Measurements from ENCODE around the gene LPP.

Gene LPP

DNA sequence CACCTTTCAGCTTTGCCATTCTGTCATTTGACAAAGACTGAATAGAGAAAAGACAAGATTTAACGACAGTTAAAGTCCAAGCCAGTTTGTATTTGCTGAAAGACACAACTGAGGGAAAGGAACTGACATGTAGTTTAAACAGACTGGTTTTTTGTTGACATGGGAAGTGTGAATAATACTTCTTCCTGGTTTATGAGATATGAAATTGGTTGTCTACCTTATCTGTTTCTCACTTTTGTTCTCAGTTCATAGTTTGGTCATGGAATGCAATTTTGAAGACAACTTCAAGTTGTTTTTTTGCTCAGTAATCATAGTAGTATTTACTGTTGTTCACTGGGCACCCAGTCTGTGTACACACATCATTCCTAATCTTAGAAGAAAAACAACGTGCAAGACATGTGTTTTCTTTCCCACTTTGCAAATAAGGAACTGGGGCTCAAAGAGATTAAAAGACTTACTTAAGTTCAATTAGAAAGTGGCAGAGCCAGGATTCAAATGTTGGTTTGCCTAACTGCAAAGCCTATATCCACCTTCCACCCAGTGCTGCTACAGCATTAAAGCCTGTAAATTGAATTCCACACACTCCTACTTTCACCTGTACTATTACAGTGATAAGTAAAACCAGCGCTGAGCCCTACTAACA is 103.5 kb downstream of the LPP start:
- DNase-seq: no peak

DNA sequence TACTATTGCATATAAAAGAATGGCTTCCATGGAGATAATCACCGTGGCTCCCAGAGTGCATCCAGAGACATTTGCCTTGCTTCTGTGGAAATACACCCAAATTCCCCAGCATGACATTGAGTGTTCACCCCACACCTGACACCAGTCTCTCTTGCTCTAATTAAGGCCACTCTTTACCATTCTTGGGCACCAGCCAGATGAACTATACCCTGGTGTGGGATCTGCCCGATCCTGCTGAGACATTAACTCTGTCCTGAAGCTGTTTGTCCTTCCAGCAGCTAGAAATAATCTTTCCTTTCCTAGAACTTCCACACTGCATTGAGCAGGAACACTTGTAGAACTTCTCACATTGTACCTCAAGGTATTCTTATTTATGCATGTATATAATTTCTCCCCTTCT is 105.2 kb downstream of the LPP start:
- no peak for DNase-seq

DNA sequence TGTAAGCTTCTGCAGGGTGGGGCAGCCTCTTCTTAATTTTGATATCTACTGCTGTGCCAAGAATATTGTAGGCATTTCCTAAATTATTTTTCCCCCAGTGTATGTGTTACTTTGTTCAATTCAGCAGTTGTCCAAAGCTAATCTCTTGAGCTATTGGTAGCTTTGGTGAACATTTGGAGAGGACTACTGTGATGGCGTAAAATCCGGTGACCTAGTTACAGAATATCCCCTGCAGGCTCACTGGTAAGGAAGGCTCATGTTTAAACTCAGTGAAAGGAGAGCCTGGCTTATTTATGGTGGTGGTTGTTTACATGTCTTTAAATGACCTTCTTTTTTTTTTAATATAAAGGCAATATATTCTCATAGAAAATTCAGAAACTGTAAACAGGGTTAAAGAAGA is 105.6 kb downstream of the LPP start:
- no peak for DNase-seq

DNA sequence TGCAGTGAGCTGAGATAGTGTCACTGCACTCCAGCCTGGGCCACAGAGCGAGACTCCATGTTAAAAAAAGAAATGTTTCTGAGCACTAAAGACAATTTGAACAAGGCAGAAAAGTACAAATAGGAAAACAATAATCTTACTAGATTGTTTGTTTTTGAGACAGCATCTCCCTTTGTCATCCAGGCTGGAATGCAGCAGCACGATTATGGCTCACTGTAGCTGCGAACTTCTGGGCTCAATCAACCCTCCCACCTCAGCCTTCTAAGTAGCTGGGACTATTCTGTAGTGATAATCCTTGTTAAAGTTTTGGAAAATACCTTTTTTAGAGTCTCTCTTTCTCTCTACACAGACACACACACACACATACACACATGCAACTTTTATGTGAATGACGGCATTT is 107.1 kb downstream of the LPP start:
- DNase-seq: no peak

DNA sequence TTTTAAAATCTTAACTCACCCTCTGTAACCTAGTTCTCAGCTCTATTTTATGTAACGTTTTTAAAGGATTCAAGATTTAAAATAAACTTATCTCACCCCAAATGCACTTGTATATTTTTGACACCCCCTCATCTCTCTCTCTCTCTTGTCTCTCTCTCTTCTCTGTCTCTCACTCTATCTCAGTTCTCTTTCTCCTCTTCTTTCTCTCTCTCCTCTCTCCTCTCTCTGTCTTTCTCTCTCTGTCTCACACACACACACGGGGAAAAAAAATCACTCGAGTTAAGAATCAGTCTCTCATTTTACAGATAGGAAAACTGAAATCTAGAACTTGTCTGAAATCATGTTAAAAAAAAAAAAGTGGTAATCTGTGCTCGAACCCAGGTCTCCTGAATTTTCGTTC is 108.5 kb downstream of the LPP start:
- DNase-seq: no peak

DNA sequence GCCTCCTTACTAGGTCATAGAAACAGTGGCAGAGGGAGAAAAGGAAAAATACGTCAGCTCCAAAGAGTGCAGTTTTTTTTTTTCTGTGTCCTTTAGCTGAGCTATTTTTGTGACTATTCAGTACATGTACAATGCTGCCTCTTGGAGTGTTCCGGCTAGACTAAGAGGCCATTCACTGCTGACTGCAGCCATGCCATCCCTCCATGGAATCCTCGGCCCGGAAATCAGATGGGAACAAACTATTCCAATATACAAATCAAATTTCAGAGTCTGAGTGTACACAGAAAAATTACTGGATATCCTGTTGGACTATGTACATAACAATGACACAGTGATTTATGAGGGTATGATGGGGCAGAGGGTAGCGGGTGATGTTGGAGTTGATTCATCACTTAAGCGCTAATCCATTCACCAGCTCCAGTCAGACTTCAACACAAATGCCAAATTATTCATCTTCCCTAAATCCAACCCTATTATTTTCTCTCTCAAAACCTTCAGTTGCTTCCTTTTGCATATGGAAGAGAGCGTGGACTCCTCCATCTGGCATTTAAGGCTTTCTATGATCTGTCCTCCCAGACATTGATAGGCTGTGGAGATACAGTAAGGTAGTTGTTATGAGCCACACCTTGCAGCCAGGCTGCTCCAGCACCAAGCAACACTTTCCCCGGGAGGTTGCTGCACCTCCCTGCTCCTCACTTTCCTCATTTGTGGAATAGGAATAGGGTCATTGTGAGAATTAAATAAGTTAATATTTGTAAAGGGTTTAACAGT is 109.1 kb downstream of the LPP start:
- no peak for DNase-seq

DNA sequence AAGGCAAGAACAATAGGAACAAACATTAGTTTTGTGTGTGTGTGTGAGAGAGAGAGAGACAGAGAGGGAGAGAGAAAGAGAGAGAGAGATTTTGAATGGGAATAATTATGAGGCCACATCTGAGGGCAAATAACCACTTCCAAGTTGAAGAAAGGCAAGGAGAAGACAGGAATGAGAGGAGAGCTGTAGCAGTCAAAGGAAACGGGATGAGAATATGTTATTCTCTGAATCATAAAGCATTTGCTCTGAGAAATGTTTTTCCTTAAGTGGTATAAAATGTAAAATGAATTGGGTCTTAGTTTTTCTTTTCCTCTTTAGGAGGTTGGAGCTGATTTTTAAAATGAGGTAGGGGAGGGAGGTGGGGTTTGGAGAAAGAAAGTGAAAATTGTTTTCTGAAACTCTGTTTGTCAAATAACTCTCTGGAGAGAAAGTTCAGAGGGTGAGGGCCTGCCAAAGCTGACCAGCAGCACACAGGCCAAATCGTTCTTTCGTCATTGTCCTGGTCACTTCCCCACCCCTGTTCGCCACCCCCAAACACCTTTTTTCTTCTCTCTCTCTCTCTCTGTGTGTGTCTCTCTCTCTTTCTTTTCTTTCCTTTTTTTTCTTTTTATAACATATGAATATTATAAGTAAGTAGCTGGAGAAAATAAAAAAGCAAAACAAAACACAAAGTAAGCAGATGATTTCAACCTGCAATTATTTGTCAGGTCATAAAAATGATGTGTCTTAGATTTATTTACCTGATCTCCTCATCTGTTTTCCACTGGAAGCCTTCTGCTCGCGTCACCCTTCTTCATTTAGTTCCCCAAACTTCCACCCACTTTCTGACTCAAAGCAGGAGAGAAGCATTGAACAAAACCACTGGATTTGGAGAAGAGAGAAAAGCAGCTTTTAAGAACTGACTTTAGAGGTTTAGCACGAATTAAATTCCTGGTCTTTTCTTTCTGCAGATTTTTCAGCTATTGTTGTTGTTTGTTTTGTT is 110.6 kb downstream of the LPP start:
- no peak for DNase-seq

DNA sequence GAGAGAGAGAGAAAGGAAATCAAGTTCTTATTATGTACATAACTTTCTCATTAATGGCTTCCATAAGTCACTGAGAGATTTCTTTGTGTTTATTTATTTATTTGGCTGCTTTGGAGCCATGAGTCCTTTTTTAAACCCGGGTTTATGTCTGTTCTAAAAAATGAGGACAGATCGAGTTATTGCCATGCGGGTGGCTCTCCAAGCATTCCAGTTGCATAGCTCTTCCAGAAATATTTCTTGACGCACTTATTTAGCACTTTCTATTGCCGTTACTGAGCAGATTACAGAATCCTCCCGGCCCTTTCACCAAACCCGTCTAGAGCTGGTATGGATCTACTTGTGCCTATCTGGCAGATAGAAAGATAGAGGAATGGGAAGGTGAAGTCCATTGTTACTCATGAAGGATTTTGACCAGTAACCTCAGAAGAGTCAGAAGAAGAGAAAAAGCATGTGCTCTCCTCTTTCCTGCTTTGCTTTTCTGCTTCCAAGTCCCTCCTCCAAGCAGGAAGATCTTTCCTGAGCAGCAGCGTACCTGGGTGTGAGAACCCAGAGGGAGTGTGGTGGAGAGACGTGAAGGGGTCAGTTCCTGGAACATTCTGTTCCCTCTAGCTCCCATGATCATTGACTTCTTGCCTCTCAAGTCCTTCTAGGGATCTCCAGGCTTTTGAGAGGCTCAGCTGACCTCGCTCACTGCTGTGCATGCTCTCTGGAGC is 112.8 kb downstream of the LPP start:
- no peak for DNase-seq

DNA sequence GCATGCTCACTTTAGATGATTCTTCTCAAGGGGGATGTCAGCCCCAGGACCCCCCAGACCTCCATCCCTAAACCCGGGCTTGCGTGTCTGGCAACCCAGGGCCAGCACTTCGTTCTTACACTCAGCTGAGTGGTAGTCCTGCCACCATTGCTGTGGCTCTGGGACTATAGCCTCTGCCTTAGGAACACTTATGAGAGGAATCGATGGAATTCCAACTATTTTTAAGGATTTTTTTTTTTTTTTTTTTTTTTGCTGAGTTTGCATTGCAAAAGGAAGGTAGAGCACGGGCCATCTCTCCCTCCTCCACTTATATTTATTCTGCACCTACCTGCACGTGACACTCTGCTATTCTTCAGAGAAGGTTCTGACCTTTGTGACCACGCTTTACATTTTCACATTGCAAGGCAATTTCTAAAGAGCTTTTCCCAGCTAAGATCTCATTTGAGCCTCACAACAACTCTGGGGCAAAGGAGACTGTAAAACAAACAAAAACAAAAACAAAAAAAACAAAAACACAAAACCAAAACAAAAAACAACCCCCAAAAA is 113.9 kb downstream of the LPP start:
- DNase-seq: no peak

DNA sequence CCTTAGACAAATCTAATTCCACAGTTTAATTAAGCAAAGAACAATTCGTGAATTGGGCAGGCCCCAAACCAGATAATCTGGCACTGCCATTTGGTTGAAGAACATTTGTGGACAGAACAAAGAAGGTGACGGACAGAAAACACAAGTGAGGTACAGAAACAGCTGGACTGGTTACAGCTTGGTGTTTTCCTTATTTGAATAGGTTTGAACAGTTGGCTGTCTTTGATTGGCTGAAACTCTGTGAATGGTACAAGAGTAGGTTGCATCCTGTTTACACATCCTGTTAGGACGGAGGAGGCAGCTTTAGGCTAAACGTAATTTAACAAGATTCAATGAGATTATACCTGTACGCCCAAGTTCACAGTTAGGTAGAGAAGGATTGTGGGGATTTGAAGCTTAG is 114.4 kb downstream of the LPP start:
- no peak for DNase-seq

DNA sequence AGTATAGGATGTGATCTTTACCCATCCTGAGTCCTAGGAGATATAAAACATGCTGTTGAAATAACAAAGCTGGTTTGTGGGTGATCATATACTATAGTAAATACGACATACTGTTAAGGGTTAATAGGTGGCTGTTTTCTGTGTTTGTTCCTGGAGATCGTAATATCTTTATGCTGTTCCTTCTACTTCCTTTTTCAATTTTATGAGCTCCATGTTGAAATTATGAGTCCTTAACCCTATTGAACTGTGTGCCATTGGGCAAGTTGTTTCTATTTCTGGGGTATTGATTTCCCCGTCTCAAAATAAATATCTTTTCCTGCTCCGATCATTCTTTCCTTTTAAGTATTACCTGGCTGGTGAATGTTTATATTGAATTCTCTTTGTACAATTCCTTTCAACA is 115.1 kb downstream of the LPP start:
- DNase-seq: no peak

DNA sequence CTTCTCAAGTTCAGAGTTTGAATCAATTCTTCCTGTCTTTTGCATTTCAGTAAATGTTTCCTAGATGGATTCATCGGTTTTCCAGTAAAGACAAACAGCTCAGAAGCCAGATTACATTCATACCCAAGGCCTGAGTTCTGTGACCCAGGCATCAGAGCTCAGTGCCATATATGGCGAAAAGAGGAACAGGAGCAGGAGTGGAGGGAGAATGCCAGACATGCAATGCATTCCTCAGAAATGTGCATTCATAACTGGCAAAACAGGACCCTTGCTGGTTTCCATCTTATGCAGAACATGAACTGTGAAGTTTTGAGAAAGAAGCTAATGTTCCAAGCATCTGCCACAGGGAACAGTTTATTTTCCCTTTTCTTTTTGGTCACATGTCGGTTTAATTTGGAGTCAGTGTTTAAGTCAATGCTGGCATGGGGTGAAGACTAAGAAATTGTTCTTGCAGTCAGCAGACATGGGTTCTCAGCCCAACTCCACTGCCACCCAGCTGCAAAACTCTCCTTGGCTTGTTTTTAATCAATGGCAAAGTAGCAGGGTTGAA is 116.5 kb downstream of the LPP start:
- no peak for DNase-seq

DNA sequence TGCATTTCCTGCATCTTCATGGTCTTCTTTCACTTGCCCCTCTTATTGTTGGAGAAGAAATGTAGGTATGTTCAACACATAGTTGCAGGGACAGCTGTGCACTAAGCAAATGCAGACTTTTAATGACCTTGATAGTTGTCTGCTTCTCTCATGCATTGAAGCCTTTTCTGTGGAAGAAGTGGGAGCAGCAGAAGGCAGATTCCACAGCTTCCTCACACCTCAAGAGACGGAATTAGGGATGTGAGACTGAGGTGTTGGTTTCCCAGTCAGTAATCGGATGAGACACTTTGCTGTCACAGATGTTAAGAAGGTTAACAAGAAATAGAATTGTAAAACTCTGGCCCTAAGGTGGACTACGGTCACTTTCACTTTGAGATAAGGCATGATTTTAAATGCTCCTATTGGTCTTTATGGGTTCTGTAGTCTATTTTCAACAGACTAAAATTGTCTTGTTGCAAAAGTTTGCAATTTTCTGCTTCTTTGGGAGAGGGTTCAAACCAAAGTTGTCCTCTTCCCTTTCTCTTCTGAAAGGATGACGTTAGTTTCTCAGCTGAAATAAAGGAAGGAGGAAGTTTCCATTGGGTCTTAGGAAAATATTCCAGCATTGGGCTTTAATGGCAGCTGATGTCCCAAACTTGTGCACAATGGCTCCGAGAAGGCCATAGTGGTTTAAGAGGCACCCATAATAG is 117.4 kb downstream of the LPP start:
- DNase-seq: no peak

DNA sequence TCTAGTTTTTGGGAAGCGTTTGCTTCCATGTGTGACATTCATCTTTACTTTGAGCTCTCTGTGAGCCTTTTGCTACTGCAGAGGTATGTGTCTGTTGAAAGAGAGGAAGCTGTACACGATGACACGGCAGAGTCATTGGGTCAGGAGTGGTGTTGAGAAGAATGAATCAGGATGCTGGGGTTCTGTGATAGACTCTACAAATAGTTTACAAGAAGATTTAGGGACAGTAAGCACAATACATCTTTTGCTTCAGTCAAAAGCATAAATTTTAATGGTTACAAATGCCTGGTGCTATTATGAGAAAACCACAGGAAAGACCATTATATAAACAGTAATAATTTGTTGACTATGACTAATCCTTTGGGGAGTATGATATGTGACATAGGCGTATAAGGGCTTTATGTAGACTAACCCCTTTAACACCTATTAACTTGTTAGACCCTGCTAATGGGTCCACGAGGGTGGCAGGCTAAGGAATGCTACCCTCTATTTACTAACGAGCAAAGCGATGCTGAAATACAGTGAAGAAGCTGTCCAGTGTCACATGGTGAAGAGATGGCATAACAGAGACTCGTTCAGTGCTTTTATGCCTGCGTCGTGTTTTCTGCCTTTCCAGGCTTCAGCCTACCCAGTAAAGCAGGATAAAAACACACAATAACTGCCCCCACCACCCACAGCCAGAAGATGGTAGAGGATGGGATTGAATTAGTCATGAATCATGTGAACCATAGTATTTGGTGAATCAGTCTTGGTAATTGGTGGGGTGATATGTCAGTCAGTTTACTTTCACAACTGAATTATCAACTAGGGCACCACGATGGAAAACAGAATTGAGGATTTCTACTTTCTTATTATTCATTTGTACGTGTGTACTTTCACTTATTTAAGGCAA is 118.8 kb downstream of the LPP start:
- DNase-seq: no peak

DNA sequence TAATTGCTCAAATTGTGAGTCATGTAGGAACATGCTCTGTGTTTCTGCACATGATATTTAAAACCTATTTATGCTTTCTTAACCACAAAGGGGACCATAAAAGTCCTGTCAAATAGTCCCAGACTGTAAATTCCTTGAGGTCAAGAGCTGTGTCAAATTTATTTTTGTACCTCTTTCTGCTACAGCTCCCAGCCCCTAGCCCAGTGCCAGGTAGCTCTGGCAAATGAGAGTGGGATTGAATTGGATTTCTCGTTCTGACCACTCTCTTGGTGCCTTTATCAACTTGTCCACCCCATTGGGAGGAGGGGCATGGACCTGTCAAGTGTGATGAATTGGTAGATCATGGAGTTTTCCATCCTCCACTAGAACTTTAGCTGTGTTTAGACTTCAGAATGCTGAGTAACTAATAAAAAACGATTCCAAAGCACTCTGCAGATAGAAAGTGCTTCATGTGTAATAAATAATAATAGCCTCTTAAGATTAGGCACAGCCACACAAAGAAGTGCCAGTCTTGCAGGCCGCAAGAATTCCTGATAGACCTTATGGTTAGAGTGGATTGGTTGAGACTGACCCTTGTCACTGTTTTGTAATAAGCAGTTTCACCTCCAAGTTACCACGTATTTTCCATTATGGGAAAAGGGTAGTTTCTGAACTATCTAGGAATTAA is 120.4 kb downstream of the LPP start:
- no peak for DNase-seq

DNA sequence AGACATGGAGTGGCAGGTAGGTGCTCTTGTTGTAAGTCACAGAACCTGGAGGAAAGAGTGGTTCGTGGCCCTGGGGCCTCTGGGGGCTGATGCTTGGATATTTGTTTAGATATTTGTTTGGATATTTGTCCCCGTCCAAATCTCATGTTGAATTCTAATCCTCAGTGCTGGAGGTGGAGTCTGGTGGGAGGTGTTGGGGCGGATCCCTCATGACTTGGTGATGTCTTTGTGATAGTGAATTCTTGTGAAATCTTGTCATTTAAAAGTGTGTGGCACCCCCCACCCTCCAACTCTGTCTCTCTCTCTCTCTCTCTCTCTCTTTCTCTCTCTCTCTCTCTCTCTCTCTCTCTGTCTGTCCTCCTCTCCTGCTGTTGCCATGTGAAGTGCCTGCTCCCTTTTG is 122.4 kb downstream of the LPP start:
- DNase-seq: no peak

DNA sequence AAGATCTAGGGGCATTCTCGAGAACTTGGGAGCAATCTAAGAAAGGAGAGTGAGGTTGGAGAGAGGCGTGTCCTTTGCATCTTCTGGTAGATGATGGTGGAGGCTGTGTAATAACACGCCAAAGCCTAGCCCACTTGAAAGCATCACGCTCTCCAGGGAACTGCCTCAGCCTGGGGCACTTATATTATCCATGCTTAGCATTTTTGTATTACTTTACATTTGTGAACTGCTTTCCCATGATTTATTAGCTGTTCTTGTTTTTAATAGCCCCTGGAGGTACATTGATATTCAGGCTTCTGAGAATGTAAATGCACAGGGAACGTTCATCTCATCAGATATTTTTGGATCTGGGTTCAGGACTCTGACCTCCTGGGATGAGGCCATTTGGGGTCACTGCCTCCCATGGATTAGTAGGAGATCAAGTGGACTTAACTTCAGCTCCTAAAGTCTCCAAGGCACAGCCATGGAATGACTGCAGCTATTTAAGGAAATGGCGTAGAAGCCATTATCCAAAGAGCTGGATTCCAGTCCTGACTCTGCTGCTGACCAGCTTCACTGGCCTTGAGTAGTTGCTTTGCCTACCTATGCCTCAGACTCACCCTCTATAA is 124.9 kb downstream of the LPP start:
- no peak for DNase-seq

DNA sequence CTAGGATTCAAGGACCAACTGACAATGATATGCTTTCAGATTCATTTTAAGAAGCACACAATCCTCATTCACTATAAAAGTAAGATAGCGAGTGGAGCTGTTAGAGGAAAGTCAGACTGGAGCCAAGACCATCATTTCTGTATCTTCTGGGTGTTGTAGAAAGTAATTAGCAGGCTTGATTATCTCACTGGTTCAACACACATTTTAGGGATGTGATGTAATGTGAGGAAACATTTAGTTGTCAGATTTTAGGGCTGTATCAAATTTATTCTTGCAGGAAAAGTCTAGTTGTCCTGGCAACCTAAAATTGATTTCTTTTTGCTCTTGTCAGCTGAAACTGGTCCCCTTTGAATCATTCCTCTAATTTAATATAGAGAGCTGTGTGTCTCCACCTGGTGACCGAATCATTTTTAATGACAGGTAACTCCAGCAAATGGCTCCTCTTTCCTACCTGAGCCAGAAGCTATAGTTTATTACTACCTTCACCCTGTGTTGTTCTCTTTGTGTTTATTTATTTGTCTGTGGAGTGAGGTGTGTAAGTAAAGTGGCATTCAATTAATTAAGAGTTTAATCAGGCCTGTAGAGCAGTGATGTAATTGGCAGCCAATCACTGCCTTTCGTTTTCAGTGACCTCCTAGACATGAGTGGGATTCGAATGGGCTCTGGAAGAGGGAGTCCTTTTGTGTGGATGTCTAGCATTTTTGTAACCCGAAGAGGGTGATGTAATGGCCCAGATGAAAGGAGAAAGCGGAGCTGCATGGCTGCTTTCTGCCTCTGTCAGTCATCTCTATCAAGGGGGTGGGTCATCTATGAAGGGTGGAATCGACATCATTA is 125.8 kb downstream of the LPP start:
- no peak for DNase-seq

DNA sequence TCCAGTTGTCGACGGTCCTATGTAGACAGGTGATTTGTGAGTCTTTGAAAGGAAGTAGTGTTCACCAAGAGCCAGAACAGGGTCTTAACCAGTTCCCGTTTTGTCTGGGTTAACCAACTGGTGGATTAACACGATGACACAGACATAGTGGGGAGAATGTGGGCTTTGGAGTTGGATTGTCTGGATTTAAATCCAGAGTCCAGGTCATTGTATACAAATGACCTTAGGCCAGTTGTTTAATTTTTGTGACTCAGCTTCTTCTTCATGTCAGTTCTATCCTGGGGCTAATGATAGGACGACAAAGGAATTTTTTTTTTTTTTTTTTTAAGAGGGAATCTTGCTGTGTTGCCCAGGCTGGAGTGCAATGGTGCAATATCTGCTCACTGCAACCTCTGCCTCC is 126.7 kb downstream of the LPP start:
- DNase-seq: no peak

All from left hindlimb (tissue), 1 donor.